Uterus (tissue), 2 donors: ENCODE data around the gene SETD9.

Experiments used
- POLR2A ChIP-seq, 2 donors: fragments of 450-650 bp; IDR thresholded peaks; one replicate each; pipeline ENCODE4 v1.6.1; 2016; ENCODE audit warnings: antibody characterized with exemption in 2 of 2, mild to moderate bottlenecking in 1 of 2, moderate library complexity in 1 of 2
- TF ChIP-seq, protein P1 (sequence below), 4 experiments: fragments of 200-600 bp in 2 of 4; fragments of 450-650 bp in 2 of 4; sonication (generic) in 2 of 4; IDR thresholded peaks; one replicate each; pipeline ENCODE4 v1.5.1; 2016 to 2019; ENCODE audit warnings: antibody characterized with exemption in 4 of 4, mild to moderate bottlenecking in 2 of 4, moderate library complexity in 1 of 4

DNA sequence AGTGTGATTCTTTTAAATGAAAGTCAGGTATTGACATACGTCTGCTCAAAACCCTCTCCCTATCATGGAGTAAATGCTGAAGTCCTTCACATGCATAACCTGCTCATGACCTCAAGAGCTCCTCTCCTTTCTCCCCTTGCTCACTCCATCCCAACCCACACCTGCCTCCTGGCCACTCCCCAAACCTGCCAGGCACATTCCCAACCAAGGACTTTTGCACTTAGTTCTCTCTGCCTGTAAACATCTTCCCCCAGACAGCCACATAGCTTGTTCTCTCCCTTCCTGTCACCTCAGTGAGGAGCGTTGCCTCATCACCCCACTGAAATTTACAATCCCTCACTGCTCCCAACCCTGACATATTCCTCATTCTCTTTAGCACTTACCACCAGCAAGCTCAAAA is 8.7 kb downstream of the SETD9 start:
- TF ChIP-seq, protein P1, sequence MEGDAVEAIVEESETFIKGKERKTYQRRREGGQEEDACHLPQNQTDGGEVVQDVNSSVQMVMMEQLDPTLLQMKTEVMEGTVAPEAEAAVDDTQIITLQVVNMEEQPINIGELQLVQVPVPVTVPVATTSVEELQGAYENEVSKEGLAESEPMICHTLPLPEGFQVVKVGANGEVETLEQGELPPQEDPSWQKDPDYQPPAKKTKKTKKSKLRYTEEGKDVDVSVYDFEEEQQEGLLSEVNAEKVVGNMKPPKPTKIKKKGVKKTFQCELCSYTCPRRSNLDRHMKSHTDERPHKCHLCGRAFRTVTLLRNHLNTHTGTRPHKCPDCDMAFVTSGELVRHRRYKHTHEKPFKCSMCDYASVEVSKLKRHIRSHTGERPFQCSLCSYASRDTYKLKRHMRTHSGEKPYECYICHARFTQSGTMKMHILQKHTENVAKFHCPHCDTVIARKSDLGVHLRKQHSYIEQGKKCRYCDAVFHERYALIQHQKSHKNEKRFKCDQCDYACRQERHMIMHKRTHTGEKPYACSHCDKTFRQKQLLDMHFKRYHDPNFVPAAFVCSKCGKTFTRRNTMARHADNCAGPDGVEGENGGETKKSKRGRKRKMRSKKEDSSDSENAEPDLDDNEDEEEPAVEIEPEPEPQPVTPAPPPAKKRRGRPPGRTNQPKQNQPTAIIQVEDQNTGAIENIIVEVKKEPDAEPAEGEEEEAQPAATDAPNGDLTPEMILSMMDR (IDR thresholded peaks at IDR 0.05), result no peak
- no peak for TF ChIP-seq POLR2A (IDR thresholded peaks at IDR 0.05)
